Endothelial cell of umbilical vein (primary cell): Measurements from ENCODE around the gene OR8B12. TPM values are rescaled to one million over a fixed set of nuclear protein-coding genes. Genes with fewer than 3 reads are reported as not detected.

Experiments
- BruUV-seq: library from RNA; stranded (reverse); fragments of 400-500 nt; replicated peaks from 2 replicates; lab custom pipeline; 2021; lab: Mats Ljungman, UMichigan
- CTCF ChIA-PET: fragments of 300-600, 350-600 bp; sonication (Branson Sonifier 250); formaldehyde crosslinking; loops from one replicate; lab custom pipeline; 2021; ENCODE audit warnings: antibody characterized with exemption, inconsistent platforms; lab: Charles Lee
- POLR2A ChIA-PET: fragments of 300-600, 350-600 bp; sonication (Branson Sonifier 250); formaldehyde crosslinking; loops from one replicate; lab custom pipeline; 2021; ENCODE audit warnings: antibody characterized with exemption, inconsistent platforms; lab: Charles Lee
- DNase-seq: peaks from one replicate; pipeline ENCODE4 v3.0.0-alpha.2; 2011; ENCODE audit warnings: low read depth, low spot score
- FAIRE-seq: peaks from 2 replicates; lab custom pipeline; 2011; peaks lifted over from hg19 to GRCh38; lab: Jason Lieb, UNC
- H2AFZ ChIP-seq: 2 replicates; pipeline ENCODE4 v1.6.0; 2012; ENCODE audit warnings: low read depth, low read length, control low read depth, inconsistent platforms
- H3K27ac ChIP-seq: 2 replicates; pipeline ENCODE4 v1.5.1; 2011; ENCODE audit warnings: low read depth, mild to moderate bottlenecking, control low read depth, low read length, moderate library complexity; ENCODE audit not compliant: insufficient read depth
- H3K27me3 ChIP-seq, 2 experiments: 2 replicates each; pipeline versions ENCODE4 v1.6.0 to v1.6.1; 2011; ENCODE audit warnings: low read length in 2 of 2, mixed read lengths in 1 of 2; ENCODE audit not compliant: control insufficient read depth in 2 of 2, insufficient read depth in 2 of 2
- H3K36me3 ChIP-seq, 2 experiments: 2 replicates in 1 of 2; 3 replicates in 1 of 2; pipeline ENCODE4 v1.5.1; 2011; ENCODE audit warnings: low read length in 2 of 2, mild to moderate bottlenecking in 1 of 2, moderate library complexity in 1 of 2; ENCODE audit not compliant: control insufficient read depth in 2 of 2, insufficient read depth in 2 of 2; ENCODE audit errors: extremely low read depth in 1 of 2
- H3K4me1 ChIP-seq: 3 replicates; pipeline ENCODE4 v1.5.1; 2011; ENCODE audit warnings: mild to moderate bottlenecking, low read length; ENCODE audit not compliant: control insufficient read depth, insufficient read depth; ENCODE audit errors: extremely low read depth
- H3K4me2 ChIP-seq: 2 replicates; pipeline ENCODE4 v1.6.1; 2011; ENCODE audit warnings: low read length, control low read depth, mixed read lengths; ENCODE audit not compliant: insufficient read depth
- H3K4me3 ChIP-seq, 3 experiments: fragments of 200-600 bp in 1 of 3; sonication (generic), shearing (Covaris generic) in 1 of 3; replicated peaks in 1 of 3; 2 replicates each; pipeline ENCODE4 v1.5.1; 2011 to 2016; ENCODE audit warnings: control low read depth in 3 of 3, low read length in 3 of 3, mild to moderate bottlenecking in 2 of 3, inconsistent platforms in 1 of 3, low read depth in 1 of 3, moderate library complexity in 1 of 3; ENCODE audit not compliant: insufficient read depth in 1 of 3
- H3K79me2 ChIP-seq: 2 replicates; pipeline ENCODE4 v1.6.0; 2012; ENCODE audit warnings: low read length, inconsistent platforms; ENCODE audit not compliant: control insufficient read depth, insufficient read depth
- H3K9ac ChIP-seq: replicated peaks from 2 replicates; pipeline ENCODE3; 2011; ENCODE audit warnings: low read length, control low read depth; ENCODE audit not compliant: insufficient read depth; ENCODE audit errors: extremely low read depth
- H3K9me1 ChIP-seq: replicated peaks from 3 replicates; pipeline ENCODE4 v1.6.0; 2011; ENCODE audit warnings: mild to moderate bottlenecking, low read length; ENCODE audit not compliant: control insufficient read depth, insufficient read depth; ENCODE audit errors: extremely low read depth
- H3K9me3 ChIP-seq: replicated peaks from 2 replicates; pipeline ENCODE4 v1.5.1; 2012; ENCODE audit warnings: low read length, inconsistent platforms; ENCODE audit not compliant: control insufficient read depth, insufficient read depth
- H4K20me1 ChIP-seq: replicated peaks from 2 replicates; pipeline ENCODE3; 2011; ENCODE audit warnings: mild to moderate bottlenecking, low read length; ENCODE audit not compliant: control insufficient read depth, insufficient read depth; ENCODE audit errors: extremely low read depth
- CTCF ChIP-seq, 2 donors: IDR thresholded peaks; 1 replicate in 1 of 2; 2 replicates in 1 of 2; pipeline ENCODE4 v1.5.1; 2011; ENCODE audit warnings: low read length in 2 of 2, mild to moderate bottlenecking in 2 of 2, moderate library complexity in 2 of 2, control low read depth in 1 of 2, inconsistent platforms in 1 of 2, low read depth in 1 of 2; ENCODE audit not compliant: insufficient read depth in 1 of 2; ENCODE audit errors: extremely low read depth in 1 of 2
- EZH2 ChIP-seq: IDR thresholded peaks from 2 replicates; pipeline ENCODE4 v1.6.1; 2012; ENCODE audit warnings: borderline replicate concordance, low read depth, mild to moderate bottlenecking, moderate library complexity, low read length, inconsistent platforms; ENCODE audit not compliant: severe bottlenecking
- FOS ChIP-seq: IDR thresholded peaks from 2 replicates; pipeline ENCODE4 v1.6.1; 2011; ENCODE audit warnings: mild to moderate bottlenecking, low read length, moderate library complexity, borderline replicate concordance; ENCODE audit not compliant: insufficient read depth
- GATA2 ChIP-seq: IDR thresholded peaks from 2 replicates; pipeline ENCODE4 v1.7.0; 2011; ENCODE audit warnings: low read depth, mild to moderate bottlenecking, moderate library complexity, mixed read lengths, low read length; ENCODE audit not compliant: insufficient read length, insufficient read depth
- JUN ChIP-seq: IDR thresholded peaks from 2 replicates; pipeline ENCODE4 v1.6.1; 2011; ENCODE audit warnings: borderline replicate concordance, low read depth; ENCODE audit not compliant: insufficient read length, insufficient read depth
- MAX ChIP-seq: IDR thresholded peaks from 2 replicates; pipeline ENCODE4 v1.6.1; 2011; ENCODE audit not compliant: insufficient read depth, insufficient read length
- MYC ChIP-seq: IDR thresholded peaks from one replicate; pipeline ENCODE4 v1.6.1; 2011; ENCODE audit warnings: mild to moderate bottlenecking, low read depth, low read length
- POLR2A ChIP-seq: IDR thresholded peaks from 2 replicates; pipeline ENCODE4 v1.6.1; 2012; ENCODE audit warnings: low read depth, mild to moderate bottlenecking, control low read depth, low read length
- POLR2AphosphoS5 ChIP-seq: IDR thresholded peaks from 2 replicates; pipeline ENCODE4 v1.6.1; 2012; ENCODE audit warnings: low read depth, mild to moderate bottlenecking, control low read depth, low read length, moderate library complexity; ENCODE audit not compliant: insufficient read depth
- dilution Hi-C: fragments of 300-500 bp; cut with MboI; formaldehyde crosslinking; loops from one replicate; pipeline ENCODE4 v1.15.0; 2019; ENCODE audit warnings: low sequenced_read_pairs; ENCODE audit not compliant: extremely low pct_ligation_motif_present
- intact Hi-C: fragments of 100-400 bp; cut with micrococcal nuclease; formaldehyde crosslinking; loops from one replicate; pipeline ENCODE4 v1.10.0; 2022
- polyA plus RNA-seq, 4 experiments: library from polyadenylated mRNA; depleted of rRNA in 3 of 4; stranded (reverse) in 3 of 4; unstranded in 1 of 4; fragments of >200 nt; gene quantifications; 2 replicates each; pipeline versions ENCODE4 v1.2.1 to v1.2.3, GENCODE V29; 2011 to 2012; ENCODE audit warnings: missing spikeins in 1 of 4
- total RNA-seq: library from RNA; stranded (reverse); gene quantifications from 2 replicates; pipeline ENCODE4 v1.2.3, GENCODE V29; 2021

Gene OR8B12
- total and polyA plus RNA-seq, 2 donors (not counting 3 experiments of a cell fraction or from before 2014, with no cell fraction given): not detected

- H3K4me3 ChIP-seq: no peak overlapping the region
- dilution Hi-C loops: no loop called here
- H3K9me1 ChIP-seq: no peaks in the 10 kb centered on the region
- H3K9ac ChIP-seq: no peak overlapping the region
- H2AFZ ChIP-seq: no peak overlapping the region
- TF ChIP-seq GATA2 (no peak), MYC (no peak), POLR2A (no peak), JUN (no peak), MAX (no peak), FOS (no peak), EZH2 (no peak), CTCF (IDR thresholded peaks at IDR 0.05; ENCODE audit: extremely low read depth in 1 of 2, insufficient read depth in 1 of 2, low read depth in 1 of 2, low read length in 2 of 2) (no peak), POLR2AphosphoS5 (no peak)
- CTCF ChIA-PET: no interaction called here
- H3K27me3 ChIP-seq: peaks cover 0 to 3% of the 10 kb centered on the region in 2 experiments
- H3K79me2 ChIP-seq: no peaks in the 10 kb centered on the region
- H3K4me2 ChIP-seq: no peak overlapping the region
- intact Hi-C loops: no loop called here
- no peaks in the 10 kb centered on the region for H4K20me1 ChIP-seq
- no peaks in the 10 kb centered on the region for H3K4me1 ChIP-seq
- no peak overlapping the region for H3K27ac ChIP-seq
- no peaks in the 10 kb centered on the region for H3K9me3 ChIP-seq
- POLR2A ChIA-PET: no interaction called here
- FAIRE-seq: no peak
- H3K36me3 ChIP-seq: no peaks in the 10 kb centered on the region
- no peak for DNase-seq
- no TSS peak for BruUV-seq
These were observed 9.8 kb downstream of the OR8B12 start for GRCh38 chr11:124533626-124534025.
